Smooth muscle cell (in vitro differentiated cells): ENCODE results near the gene SELENON. TPM values are rescaled to one million over a fixed set of nuclear protein-coding genes. Genes with fewer than 3 reads are reported as not detected.

Source experiments
- DNase-seq: peaks from one replicate; lab custom pipeline; 2025; ENCODE audit not compliant: unreplicated experiment; lab: John Stamatoyannopoulos, UW
- H2AFZ ChIP-seq: fragments of 200-600 bp; sonication (generic); 2 replicates; pipeline ENCODE4 v1.6.0; 2016; ENCODE audit warnings: antibody characterized with exemption, low read depth, mild to moderate bottlenecking
- H3F3A ChIP-seq: fragments of 200-600 bp; sonication (generic); 2 replicates; pipeline ENCODE4 v1.6.0; 2017; ENCODE audit warnings: antibody characterized with exemption, low read depth
- H3K27ac ChIP-seq: fragments of 200-600 bp; sonication (generic); 2 replicates; pipeline ENCODE4 v1.5.1; 2016; ENCODE audit warnings: low read depth, mild to moderate bottlenecking
- H3K27me3 ChIP-seq: fragments of 200-600 bp; sonication (generic); 2 replicates; pipeline ENCODE4 v1.6.1; 2016; ENCODE audit warnings: low read depth, mild to moderate bottlenecking
- H3K36me3 ChIP-seq: fragments of 200-600 bp; sonication (generic); 2 replicates; pipeline ENCODE4 v1.5.1; 2016; ENCODE audit warnings: low read depth
- H3K4me1 ChIP-seq: fragments of 200-600 bp; sonication (generic); 2 replicates; pipeline ENCODE4 v1.5.1; 2016; ENCODE audit warnings: low read depth
- H3K4me2 ChIP-seq: fragments of 200-600 bp; sonication (generic); 2 replicates; pipeline ENCODE4 v1.6.0; 2016; ENCODE audit warnings: mild to moderate bottlenecking
- H3K4me3 ChIP-seq: fragments of 200-600 bp; sonication (generic); 2 replicates; pipeline ENCODE4 v1.5.1; 2016; ENCODE audit warnings: mild to moderate bottlenecking
- H3K79me2 ChIP-seq: fragments of 200-600 bp; sonication (generic); 2 replicates; pipeline ENCODE4 v1.6.0; 2016; ENCODE audit warnings: low read depth, mild to moderate bottlenecking
- H3K9ac ChIP-seq: fragments of 200-600 bp; sonication (generic); 2 replicates; pipeline ENCODE4 v1.6.0; 2016; ENCODE audit warnings: low read depth
- H3K9me3 ChIP-seq: fragments of 200-600 bp; sonication (generic); replicated peaks from 2 replicates; pipeline ENCODE4 v1.5.1; 2016; ENCODE audit warnings: low read depth
- H4K20me1 ChIP-seq: fragments of 200-600 bp; sonication (generic); 2 replicates; pipeline ENCODE4 v1.6.0; 2016; ENCODE audit warnings: low read depth
- WGBS: methylation state at CpG from one replicate; pipeline ENCODE4 v1.1.7; 2016; ENCODE audit warnings: low lambda C conversion rate; 5-methylcytosine and 5-hydroxymethylcytosine counted together
- polyA plus RNA-seq: library from polyadenylated mRNA; unstranded; fragments of >200 nt; fragmentation: Nextera tagmentation; extraction: Ambion mirVana; gene quantifications from 2 replicates; pipeline ENCODE4 v1.2.1, GENCODE V29; 2016
- total RNA-seq: library from RNA; depleted of rRNA; stranded (reverse); fragments of >200 nt; gene quantifications from 2 replicates; pipeline ENCODE4 v1.2.3, GENCODE V29; 2014
- TF ChIP-seq, protein P1 (sequence below): fragments of 200-600 bp; sonication (generic); IDR thresholded peaks from 2 replicates; pipeline ENCODE4 v1.5.1; 2017; ENCODE audit warnings: borderline replicate concordance, mild to moderate bottlenecking, antibody characterized with exemption; ENCODE audit not compliant: insufficient read depth, poor library complexity, severe bottlenecking

SELENON gene
- total and polyA plus RNA-seq, 2 experiments from 2014 or later = 32.6 to 62.9 TPM

DNA sequence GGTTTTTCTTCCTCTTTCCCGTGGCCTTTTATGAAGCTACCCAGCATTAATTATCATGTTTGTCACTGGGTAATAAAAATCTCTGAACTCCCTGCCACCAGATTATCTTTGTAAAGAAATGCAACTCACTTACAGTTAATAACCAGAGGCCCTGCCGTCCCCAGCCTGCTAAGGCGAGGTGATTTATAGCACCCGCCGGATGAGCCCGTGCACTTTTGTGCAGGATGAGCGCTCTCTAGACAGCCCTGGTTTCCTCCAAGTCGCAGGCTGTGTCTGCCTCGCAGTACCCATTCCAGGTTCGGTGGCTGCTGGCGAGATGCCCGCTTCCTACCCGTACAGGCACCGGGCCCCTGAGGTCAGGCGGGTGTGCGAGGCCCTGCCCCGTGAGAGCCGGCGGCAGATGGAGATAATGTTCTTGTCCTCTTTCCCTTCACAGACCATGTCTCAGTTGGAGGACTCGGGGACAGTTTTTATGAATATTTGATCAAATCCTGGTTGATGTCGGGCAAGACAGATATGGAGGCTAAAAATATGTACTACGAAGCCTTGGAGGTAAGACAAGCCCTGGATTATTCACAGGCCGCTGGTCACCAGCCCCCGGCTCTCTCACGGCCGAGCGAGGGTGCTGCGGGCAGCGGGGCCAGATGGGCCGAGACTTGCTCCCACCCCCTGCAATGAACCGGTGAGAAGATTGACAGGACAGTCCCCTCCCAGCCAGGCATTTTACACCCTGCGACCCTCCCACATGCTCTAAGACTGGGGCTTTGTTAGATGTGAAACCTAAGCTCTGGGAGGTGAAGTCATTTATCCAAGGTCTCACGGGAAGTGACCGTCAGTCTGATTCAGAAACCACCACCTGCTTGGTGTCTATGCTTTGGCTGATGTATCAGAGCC is 28.5 kb upstream of the SELENON start:
- Histone ChIP-seq H3K4me2 (peak overlapping the region; percentile 42), H2AFZ (no peak overlapping the region), H3K79me2 (no peaks in the 10 kb centered on the region), H3K27me3 (no peaks in the 10 kb centered on the region), H3K9ac (no peak overlapping the region), H4K20me1 (no peaks in the 10 kb centered on the region), H3K4me1 (peaks cover 19% of the 10 kb centered on the region), H3K27ac (no peak overlapping the region), H3F3A (peaks cover 10% of the 10 kb centered on the region), H3K9me3 (no peaks in the 10 kb centered on the region), H3K4me3 (no peak overlapping the region), H3K36me3 (no peaks in the 10 kb centered on the region)
- TF ChIP-seq, protein P1, sequence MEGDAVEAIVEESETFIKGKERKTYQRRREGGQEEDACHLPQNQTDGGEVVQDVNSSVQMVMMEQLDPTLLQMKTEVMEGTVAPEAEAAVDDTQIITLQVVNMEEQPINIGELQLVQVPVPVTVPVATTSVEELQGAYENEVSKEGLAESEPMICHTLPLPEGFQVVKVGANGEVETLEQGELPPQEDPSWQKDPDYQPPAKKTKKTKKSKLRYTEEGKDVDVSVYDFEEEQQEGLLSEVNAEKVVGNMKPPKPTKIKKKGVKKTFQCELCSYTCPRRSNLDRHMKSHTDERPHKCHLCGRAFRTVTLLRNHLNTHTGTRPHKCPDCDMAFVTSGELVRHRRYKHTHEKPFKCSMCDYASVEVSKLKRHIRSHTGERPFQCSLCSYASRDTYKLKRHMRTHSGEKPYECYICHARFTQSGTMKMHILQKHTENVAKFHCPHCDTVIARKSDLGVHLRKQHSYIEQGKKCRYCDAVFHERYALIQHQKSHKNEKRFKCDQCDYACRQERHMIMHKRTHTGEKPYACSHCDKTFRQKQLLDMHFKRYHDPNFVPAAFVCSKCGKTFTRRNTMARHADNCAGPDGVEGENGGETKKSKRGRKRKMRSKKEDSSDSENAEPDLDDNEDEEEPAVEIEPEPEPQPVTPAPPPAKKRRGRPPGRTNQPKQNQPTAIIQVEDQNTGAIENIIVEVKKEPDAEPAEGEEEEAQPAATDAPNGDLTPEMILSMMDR = no peak
- 43% methylated on average over 34 of the region's 34 CpGs for WGBS
- peak; percentile 8 for DNase-seq

- Histone ChIP-seq H3K4me1 (peaks cover 19% of the 10 kb centered on the region), H3K79me2 (no peaks in the 10 kb centered on the region), H3K4me2 (no peak overlapping the region), H3K27me3 (no peaks in the 10 kb centered on the region), H3K9me3 (no peaks in the 10 kb centered on the region), H2AFZ (no peak overlapping the region), H3K4me3 (no peak overlapping the region), H3K9ac (no peak overlapping the region), H3F3A (peaks cover 10% of the 10 kb centered on the region), H4K20me1 (no peaks in the 10 kb centered on the region), H3K36me3 (no peaks in the 10 kb centered on the region), H3K27ac (no peak overlapping the region)
- TF ChIP-seq, protein P1 = no peak
- WGBS = 100% methylated on average over 5 of the region's 5 CpGs
- no peak for DNase-seq
These were observed 27.8 kb upstream of the SELENON start for GRCh38 chr1:25772164-25772563.

DNA sequence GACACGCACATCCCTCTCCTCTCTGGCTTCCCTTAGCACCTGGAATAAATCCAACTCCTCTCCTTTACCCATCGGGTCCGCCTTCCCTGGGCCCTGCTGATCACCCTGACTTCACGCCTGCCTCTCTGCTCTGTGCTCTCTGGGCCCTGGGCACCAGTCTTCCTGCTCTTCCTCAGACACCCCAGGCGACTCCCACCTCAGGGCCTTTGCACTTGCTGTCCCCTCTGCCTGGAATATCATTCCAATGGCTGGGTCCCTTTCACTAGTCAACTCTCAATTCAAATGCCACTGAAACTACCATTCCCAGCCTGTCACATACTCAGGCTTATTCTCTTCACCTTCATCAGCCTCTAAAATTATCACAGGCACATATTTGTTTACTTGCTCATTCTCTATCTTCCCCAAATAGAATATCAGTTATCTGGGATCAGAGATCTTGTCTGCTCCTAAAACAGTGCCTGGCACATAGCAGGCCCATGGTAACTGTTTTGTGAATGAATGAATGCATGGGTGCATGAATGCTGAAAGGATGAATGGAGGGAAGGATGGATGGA is 27.2 kb upstream of the SELENON start:
- no peak overlapping the region for H3K27ac ChIP-seq
- TF ChIP-seq, protein P1 = no peak

More for the DNA sequence above, 27.2 kb upstream of the SELENON start:
- H3K4me3 ChIP-seq = no peak overlapping the region
- no peaks in the 10 kb centered on the region for H4K20me1 ChIP-seq
- no peaks in the 10 kb centered on the region for H3K9me3 ChIP-seq
- WGBS = 92% methylated on average over 5 of the region's 5 CpGs
- H3K36me3 ChIP-seq = no peaks in the 10 kb centered on the region
- no peaks in the 10 kb centered on the region for H3K79me2 ChIP-seq
- no peak overlapping the region for H3K9ac ChIP-seq
- H3K4me2 ChIP-seq = no peak overlapping the region
- no peak overlapping the region for H2AFZ ChIP-seq
- peaks cover 10% of the 10 kb centered on the region for H3F3A ChIP-seq
- peaks cover 19% of the 10 kb centered on the region for H3K4me1 ChIP-seq
- no peak for DNase-seq
- H3K27me3 ChIP-seq = no peaks in the 10 kb centered on the region
